ENCODE data around the gene ARHGDIG.

ARHGDIG gene

DNA sequence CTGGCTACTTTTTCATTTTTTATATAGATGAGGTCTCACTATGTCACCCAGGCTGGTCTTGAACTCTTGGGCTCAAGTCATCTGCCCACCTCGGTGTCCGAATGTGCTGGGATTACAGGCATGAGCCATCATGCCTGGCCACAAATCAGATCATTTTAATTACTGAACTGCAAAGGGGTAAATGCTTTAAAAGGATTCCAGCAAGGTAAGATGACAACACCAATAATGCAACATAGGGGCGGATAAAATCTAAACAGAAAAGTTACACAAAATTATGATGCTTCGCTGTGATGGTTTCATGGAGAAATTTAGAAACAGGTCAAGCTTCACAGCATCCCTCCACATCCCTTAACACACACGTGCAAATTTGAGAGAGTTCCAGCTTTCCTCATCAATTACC is 39.8 kb downstream of the ARHGDIG start:
- TF ChIP-seq SIN3A (IDR thresholded peaks at IDR 0.05; ENCODE audit: borderline replicate concordance, insufficient read depth, low read length) = no peak
- no peak for TF ChIP-seq POLR2AphosphoS5 (IDR thresholded peaks at IDR 0.05; ENCODE audit: low read depth, low read length)
- no peak for TF ChIP-seq TAF1 (IDR thresholded peaks at IDR 0.05; ENCODE audit: borderline replicate concordance, insufficient read depth, low read length)
- TF ChIP-seq, protein P1, sequence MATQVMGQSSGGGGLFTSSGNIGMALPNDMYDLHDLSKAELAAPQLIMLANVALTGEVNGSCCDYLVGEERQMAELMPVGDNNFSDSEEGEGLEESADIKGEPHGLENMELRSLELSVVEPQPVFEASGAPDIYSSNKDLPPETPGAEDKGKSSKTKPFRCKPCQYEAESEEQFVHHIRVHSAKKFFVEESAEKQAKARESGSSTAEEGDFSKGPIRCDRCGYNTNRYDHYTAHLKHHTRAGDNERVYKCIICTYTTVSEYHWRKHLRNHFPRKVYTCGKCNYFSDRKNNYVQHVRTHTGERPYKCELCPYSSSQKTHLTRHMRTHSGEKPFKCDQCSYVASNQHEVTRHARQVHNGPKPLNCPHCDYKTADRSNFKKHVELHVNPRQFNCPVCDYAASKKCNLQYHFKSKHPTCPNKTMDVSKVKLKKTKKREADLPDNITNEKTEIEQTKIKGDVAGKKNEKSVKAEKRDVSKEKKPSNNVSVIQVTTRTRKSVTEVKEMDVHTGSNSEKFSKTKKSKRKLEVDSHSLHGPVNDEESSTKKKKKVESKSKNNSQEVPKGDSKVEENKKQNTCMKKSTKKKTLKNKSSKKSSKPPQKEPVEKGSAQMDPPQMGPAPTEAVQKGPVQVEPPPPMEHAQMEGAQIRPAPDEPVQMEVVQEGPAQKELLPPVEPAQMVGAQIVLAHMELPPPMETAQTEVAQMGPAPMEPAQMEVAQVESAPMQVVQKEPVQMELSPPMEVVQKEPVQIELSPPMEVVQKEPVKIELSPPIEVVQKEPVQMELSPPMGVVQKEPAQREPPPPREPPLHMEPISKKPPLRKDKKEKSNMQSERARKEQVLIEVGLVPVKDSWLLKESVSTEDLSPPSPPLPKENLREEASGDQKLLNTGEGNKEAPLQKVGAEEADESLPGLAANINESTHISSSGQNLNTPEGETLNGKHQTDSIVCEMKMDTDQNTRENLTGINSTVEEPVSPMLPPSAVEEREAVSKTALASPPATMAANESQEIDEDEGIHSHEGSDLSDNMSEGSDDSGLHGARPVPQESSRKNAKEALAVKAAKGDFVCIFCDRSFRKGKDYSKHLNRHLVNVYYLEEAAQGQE (IDR thresholded peaks at IDR 0.05; ENCODE audit: insufficient read depth in 1 of 2, low read depth in 2 of 2, low read length in 2 of 2) = no peak

GRCh38 chr16:321532-321931 is 41.1 kb downstream of the ARHGDIG start:
- TF ChIP-seq TAF1 (IDR thresholded peaks at IDR 0.05; ENCODE audit: borderline replicate concordance, insufficient read depth, low read length) = no peak
- TF ChIP-seq SIN3A (IDR thresholded peaks at IDR 0.05; ENCODE audit: borderline replicate concordance, insufficient read depth, low read length) = no peak
- no peak for TF ChIP-seq FOXP2 (optimal IDR thresholded peaks at IDR 0.05; ENCODE audit: borderline replicate concordance, extremely low read depth, extremely low read length, insufficient read depth)
- TF ChIP-seq POLR2AphosphoS5 (IDR thresholded peaks at IDR 0.05; ENCODE audit: low read depth, low read length) = no peak

DNA sequence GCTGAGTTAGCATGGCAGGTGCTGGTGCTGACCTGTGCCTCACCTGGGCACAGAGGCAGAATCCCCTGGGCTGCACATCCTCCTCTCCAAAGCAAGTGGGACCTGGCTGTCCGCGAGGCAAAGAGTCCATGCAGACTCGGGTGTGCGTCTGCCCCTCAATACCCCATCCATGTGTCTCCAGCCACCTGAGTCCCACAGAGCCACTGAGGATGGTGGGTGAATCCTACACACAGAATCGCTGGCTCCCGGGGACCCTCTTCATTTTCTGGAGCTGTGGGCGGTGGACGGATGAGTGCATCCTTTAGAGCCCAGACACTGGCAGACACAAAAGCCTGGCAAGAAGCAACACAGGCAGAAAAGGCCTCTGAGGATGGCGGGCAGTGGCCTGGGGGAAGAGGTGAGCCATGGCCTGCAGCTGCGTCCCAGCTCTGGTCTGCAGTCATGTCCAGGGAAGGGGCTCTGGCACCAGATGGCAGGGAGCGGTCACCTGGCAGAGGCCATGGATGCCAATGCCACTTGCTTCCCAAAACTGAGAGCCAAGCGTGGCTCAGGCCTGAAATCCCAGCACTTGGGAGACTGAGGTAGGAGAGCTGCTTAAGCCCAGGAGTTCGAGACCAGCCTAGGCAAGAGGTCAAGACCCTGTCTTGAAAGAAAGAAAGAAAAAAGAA is 42.2 kb downstream of the ARHGDIG start:
- TF ChIP-seq FOXP2 (optimal IDR thresholded peaks at IDR 0.05; ENCODE audit: borderline replicate concordance, extremely low read depth, extremely low read length, insufficient read depth) = no peak
- TF ChIP-seq, protein P1 (IDR thresholded peaks at IDR 0.05; ENCODE audit: insufficient read depth in 1 of 2, low read depth in 2 of 2, low read length in 2 of 2) = no peak
- TF ChIP-seq TAF1 (IDR thresholded peaks at IDR 0.05; ENCODE audit: borderline replicate concordance, insufficient read depth, low read length) = no peak
- TF ChIP-seq POLR2AphosphoS5 (IDR thresholded peaks at IDR 0.05; ENCODE audit: low read depth, low read length) = no peak
- TF ChIP-seq SIN3A (IDR thresholded peaks at IDR 0.05; ENCODE audit: borderline replicate concordance, insufficient read depth, low read length) = no peak

DNA sequence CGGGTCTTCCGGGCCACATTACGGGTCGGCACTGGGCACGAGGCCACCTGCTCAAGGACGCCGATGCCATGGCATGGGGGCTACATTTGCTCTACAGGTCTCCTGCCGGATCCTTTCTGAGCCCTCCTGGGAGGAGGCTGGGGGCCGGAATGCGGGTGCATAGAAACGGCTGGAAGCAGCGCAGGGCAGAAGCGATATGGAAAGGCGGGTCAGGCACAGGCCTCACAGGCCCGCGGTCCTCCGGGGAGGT is 43.7 kb downstream of the ARHGDIG start:
- TF ChIP-seq, protein P1 (IDR thresholded peaks at IDR 0.05; ENCODE audit: insufficient read depth in 1 of 2, low read depth in 2 of 2, low read length in 2 of 2) = no peak
- TF ChIP-seq POLR2AphosphoS5 (IDR thresholded peaks at IDR 0.05; ENCODE audit: low read depth, low read length) (no peak), FOXP2 (optimal IDR thresholded peaks at IDR 0.05; ENCODE audit: borderline replicate concordance, extremely low read depth, extremely low read length, insufficient read depth) (no peak), SIN3A (IDR thresholded peaks at IDR 0.05; ENCODE audit: borderline replicate concordance, insufficient read depth, low read length) (no peak), TAF1 (IDR thresholded peaks at IDR 0.05; ENCODE audit: borderline replicate concordance, insufficient read depth, low read length) (no peak)

- TF ChIP-seq, protein P1 (IDR thresholded peaks at IDR 0.05; ENCODE audit: insufficient read depth in 1 of 2, low read depth in 2 of 2, low read length in 2 of 2) = no peak
- TF ChIP-seq SIN3A (IDR thresholded peaks at IDR 0.05; ENCODE audit: borderline replicate concordance, insufficient read depth, low read length) = no peak
- no peak for TF ChIP-seq POLR2AphosphoS5 (IDR thresholded peaks at IDR 0.05; ENCODE audit: low read depth, low read length)
- TF ChIP-seq FOXP2 (optimal IDR thresholded peaks at IDR 0.05; ENCODE audit: borderline replicate concordance, extremely low read depth, extremely low read length, insufficient read depth) = no peak
- TF ChIP-seq TAF1 (IDR thresholded peaks at IDR 0.05; ENCODE audit: borderline replicate concordance, insufficient read depth, low read length) = no peak
Measured at GRCh38 chr16:324451-325334, 44.3 kb downstream of the ARHGDIG start.
